SK-N-SH (cell line): ENCODE data around the gene ABCD2. TPM values are rescaled to one million over a fixed set of nuclear protein-coding genes. Genes with fewer than 3 reads are reported as not detected.

Experiments
- CTCF ChIA-PET: fragments of 300-600, 350-600 bp; formaldehyde crosslinking; extraction: SDS; loops from one replicate; lab custom pipeline; 2021; lab: Yijun Ruan, JAX
- POLR2A ChIA-PET: fragments of 350-600 bp; sonication (Branson Sonifier 250); formaldehyde crosslinking; extraction: SDS; loops from one replicate; lab custom pipeline; 2020; ENCODE audit warnings: antibody characterized with exemption, inconsistent platforms; lab: Yijun Ruan, JAX
- DNase-seq: peaks from one replicate; pipeline ENCODE4 v3.0.0; 2012
- H2AFZ ChIP-seq: fragments of 200-600 bp; sonication (generic); 2 replicates; pipeline ENCODE4 v1.8.1; 2016; ENCODE audit warnings: antibody characterized with exemption, mild to moderate bottlenecking, low read depth
- H3F3A ChIP-seq: fragments of 200-600 bp; sonication (generic); replicated peaks from 2 replicates; pipeline ENCODE3; 2016; ENCODE audit warnings: antibody characterized with exemption, mild to moderate bottlenecking; ENCODE audit not compliant: insufficient read depth
- H3K27ac ChIP-seq, 2 experiments: fragments of 200-500 bp in 1 of 2; fragments of 200-600 bp in 1 of 2; sonication (Bioruptor generic) in 1 of 2; sonication (generic), shearing (Covaris generic) in 1 of 2; 2 replicates each; pipeline versions ENCODE4 v1.5.1 to v1.6.1; 2014 to 2016; ENCODE audit warnings: low read depth in 2 of 2, inconsistent platforms in 1 of 2, low read length in 1 of 2, mild to moderate bottlenecking in 1 of 2, mixed read lengths in 1 of 2
- H3K27me3 ChIP-seq: fragments of 200-600 bp; sonication (generic), shearing (Covaris generic); 2 replicates; pipeline ENCODE4 v1.6.1; 2016; ENCODE audit warnings: mixed run types; ENCODE audit not compliant: insufficient read depth
- H3K36me3 ChIP-seq, 2 experiments: fragments of 200-500 bp in 1 of 2; fragments of 200-600 bp in 1 of 2; sonication (Bioruptor generic) in 1 of 2; sonication (generic) in 1 of 2; replicated peaks in 1 of 2; 2 replicates each; pipeline versions ENCODE3 to v1.5.1; 2014 to 2016; ENCODE audit warnings: low read length in 1 of 2, mild to moderate bottlenecking in 1 of 2; ENCODE audit not compliant: insufficient read depth in 2 of 2, control insufficient read depth in 1 of 2
- H3K4me1 ChIP-seq, 2 experiments: fragments of 200-500 bp in 1 of 2; fragments of 200-600 bp in 1 of 2; sonication (Bioruptor generic) in 1 of 2; sonication (generic), shearing (Covaris generic) in 1 of 2; 2 replicates each; pipeline versions ENCODE4 v1.5.1 to v1.6.1; 2014 to 2016; ENCODE audit warnings: low read depth in 1 of 2, low read length in 1 of 2, mixed run types in 1 of 2; ENCODE audit not compliant: insufficient read depth in 2 of 2, control insufficient read depth in 1 of 2
- H3K4me2 ChIP-seq: fragments of 200-600 bp; sonication (generic), shearing (Covaris generic); 2 replicates; pipeline ENCODE4 v1.6.1; 2017; ENCODE audit warnings: mixed run types
- H3K4me3 ChIP-seq, 2 experiments: fragments of 200-500 bp in 1 of 2; fragments of 200-600 bp in 1 of 2; sonication (Bioruptor generic) in 1 of 2; sonication (generic), shearing (Covaris generic) in 1 of 2; 2 replicates each; pipeline versions ENCODE4 v1.5.1 to v1.8.1; 2014 to 2016; ENCODE audit warnings: low read depth in 2 of 2, inconsistent platforms in 1 of 2, low read length in 1 of 2, mild to moderate bottlenecking in 1 of 2, mixed read lengths in 1 of 2, moderate library complexity in 1 of 2
- H3K79me2 ChIP-seq: fragments of 200-600 bp; sonication (generic); 2 replicates; pipeline ENCODE4 v1.8.1; 2017; ENCODE audit warnings: mild to moderate bottlenecking; ENCODE audit not compliant: insufficient read depth
- H3K9ac ChIP-seq: fragments of 200-600 bp; sonication (generic); 2 replicates; pipeline ENCODE4 v1.6.1; 2017; ENCODE audit warnings: mixed run types
- H3K9me2 ChIP-seq: fragments of 200-600 bp; sonication (generic); 2 replicates; pipeline ENCODE4 v1.6.1; 2017; ENCODE audit warnings: mixed run types
- H3K9me3 ChIP-seq: fragments of 200-600 bp; sonication (generic); 2 replicates; pipeline ENCODE4 v1.6.1; 2017; ENCODE audit warnings: mixed run types, mild to moderate bottlenecking, moderate library complexity
- H4K20me1 ChIP-seq: fragments of 200-600 bp; sonication (generic); 2 replicates; pipeline ENCODE4 v1.6.1; 2017; ENCODE audit warnings: mild to moderate bottlenecking, mixed run types; ENCODE audit not compliant: insufficient read depth
- ELF1 ChIP-seq: IDR thresholded peaks from 2 replicates; pipeline ENCODE4 v1.4.0; 2012
- GABPA ChIP-seq: IDR thresholded peaks from 2 replicates; pipeline ENCODE4 v1.4.0; 2012; ENCODE audit warnings: low read depth, mild to moderate bottlenecking
- MEF2A ChIP-seq: IDR thresholded peaks from 2 replicates; pipeline ENCODE4 v1.4.0; 2012; ENCODE audit warnings: low read depth, borderline replicate concordance
- NFIC ChIP-seq: IDR thresholded peaks from 2 replicates; pipeline ENCODE4 v1.4.0; 2012; ENCODE audit warnings: borderline replicate concordance
- NRF1 ChIP-seq: IDR thresholded peaks from 2 replicates; pipeline ENCODE4 v1.6.1; 2012; ENCODE audit warnings: low read depth, mild to moderate bottlenecking, low read length
- RAD21 ChIP-seq: IDR thresholded peaks from 2 replicates; pipeline ENCODE4 v1.6.1; 2012; ENCODE audit warnings: mild to moderate bottlenecking, low read length
- RCOR1 ChIP-seq: fragments of 150-350 bp; IDR thresholded peaks from 2 replicates; pipeline ENCODE4 v1.6.1; 2017; ENCODE audit warnings: antibody characterized with exemption, low read length
- RFX5 ChIP-seq: IDR thresholded peaks from 2 replicates; pipeline ENCODE4 v1.6.1; 2012; ENCODE audit warnings: mild to moderate bottlenecking, improper control_type of control experiment, low read length
- SIN3A ChIP-seq: IDR thresholded peaks from 2 replicates; pipeline ENCODE4 v1.6.1; 2012; ENCODE audit warnings: low read depth, mild to moderate bottlenecking, low read length, moderate library complexity, borderline replicate concordance
- TCF12 ChIP-seq: IDR thresholded peaks from 2 replicates; pipeline ENCODE4 v1.4.0; 2012
- YY1 ChIP-seq: IDR thresholded peaks from 2 replicates; pipeline ENCODE4 v1.4.0; 2012; ENCODE audit warnings: low read depth, mild to moderate bottlenecking
- WGBS: methylation state at CpG from one replicate; pipeline ENCODE4 v1.1.6; 2017; ENCODE audit warnings: low lambda C conversion rate; 5-methylcytosine and 5-hydroxymethylcytosine counted together
- polyA plus RNA-seq, 3 experiments: library from polyadenylated mRNA; depleted of rRNA; stranded (reverse); fragments of >200 nt; gene quantifications; 2 replicates each; pipeline ENCODE4 v1.2.3, GENCODE V29; 2012
- TF ChIP-seq, protein P1 (sequence below): IDR thresholded peaks from 2 replicates; pipeline ENCODE4 v1.4.0; 2012; ENCODE audit warnings: low read depth
- TF ChIP-seq, protein P2 (sequence below): IDR thresholded peaks from 2 replicates; pipeline ENCODE4 v1.6.1; 2012; ENCODE audit warnings: mild to moderate bottlenecking, low read depth, low read length, moderate library complexity

Gene ABCD2
- polyA plus RNA-seq, 1 of the 3 experiments (the other 2 are of a cell fraction) = 0.02 TPM

DNA sequence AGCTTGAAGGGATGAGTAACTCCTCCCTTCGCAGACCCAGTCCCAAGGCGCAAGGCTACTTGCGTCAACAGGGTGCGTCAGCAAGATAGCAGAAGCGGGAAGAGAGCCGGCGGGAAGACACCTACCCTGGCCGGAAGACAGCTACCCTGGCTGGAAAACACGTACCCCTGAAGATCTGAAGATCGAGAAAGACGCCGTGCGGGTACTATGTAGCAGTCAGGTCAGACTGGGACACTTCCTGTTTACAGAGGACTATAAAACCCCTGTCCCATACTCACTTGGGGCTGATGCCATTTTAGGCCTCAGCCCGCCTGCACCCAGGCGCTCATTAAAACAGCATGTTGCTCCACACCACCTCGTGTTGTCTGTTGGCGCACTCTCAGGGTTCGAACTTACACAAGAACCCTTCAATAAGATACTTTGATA is 80.9 kb downstream of the ABCD2 start:
- ChIA-PET POLR2A (no interaction called here), CTCF (interaction anchor here (1.5 kb wide), 1 partner anchor 214 kb away, joined by 3 read pairs; no protein-coding TSS in a partner anchor)
- no peaks in the 10 kb centered on the region for H4K20me1 ChIP-seq
- no peaks in the 10 kb centered on the region for H3F3A ChIP-seq
- WGBS = 88% methylated on average over 18 of the region's 18 CpGs
- no peaks in the 10 kb centered on the region for H3K9me3 ChIP-seq
- no peaks in the 10 kb centered on the region for H3K36me3 ChIP-seq
- no peak overlapping the region for H3K9ac ChIP-seq
- no peaks in the 10 kb centered on the region for H3K9me2 ChIP-seq
- no peak overlapping the region for H2AFZ ChIP-seq
- H3K27ac ChIP-seq = no peak overlapping the region
- no peak overlapping the region for H3K4me3 ChIP-seq
- H3K79me2 ChIP-seq = no peaks in the 10 kb centered on the region
- H3K27me3 ChIP-seq = no peaks in the 10 kb centered on the region
- TF ChIP-seq ELF1 (no peak), RCOR1 (no peak), MEF2A (no peak), SIN3A (no peak), NRF1 (no peak), RAD21 (no peak), RFX5 (no peak), YY1 (no peak), TCF12 (no peak), NFIC (no peak)
- TF ChIP-seq, protein P1, sequence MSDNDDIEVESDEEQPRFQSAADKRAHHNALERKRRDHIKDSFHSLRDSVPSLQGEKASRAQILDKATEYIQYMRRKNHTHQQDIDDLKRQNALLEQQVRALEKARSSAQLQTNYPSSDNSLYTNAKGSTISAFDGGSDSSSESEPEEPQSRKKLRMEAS = no peak
- TF ChIP-seq, protein P2, sequence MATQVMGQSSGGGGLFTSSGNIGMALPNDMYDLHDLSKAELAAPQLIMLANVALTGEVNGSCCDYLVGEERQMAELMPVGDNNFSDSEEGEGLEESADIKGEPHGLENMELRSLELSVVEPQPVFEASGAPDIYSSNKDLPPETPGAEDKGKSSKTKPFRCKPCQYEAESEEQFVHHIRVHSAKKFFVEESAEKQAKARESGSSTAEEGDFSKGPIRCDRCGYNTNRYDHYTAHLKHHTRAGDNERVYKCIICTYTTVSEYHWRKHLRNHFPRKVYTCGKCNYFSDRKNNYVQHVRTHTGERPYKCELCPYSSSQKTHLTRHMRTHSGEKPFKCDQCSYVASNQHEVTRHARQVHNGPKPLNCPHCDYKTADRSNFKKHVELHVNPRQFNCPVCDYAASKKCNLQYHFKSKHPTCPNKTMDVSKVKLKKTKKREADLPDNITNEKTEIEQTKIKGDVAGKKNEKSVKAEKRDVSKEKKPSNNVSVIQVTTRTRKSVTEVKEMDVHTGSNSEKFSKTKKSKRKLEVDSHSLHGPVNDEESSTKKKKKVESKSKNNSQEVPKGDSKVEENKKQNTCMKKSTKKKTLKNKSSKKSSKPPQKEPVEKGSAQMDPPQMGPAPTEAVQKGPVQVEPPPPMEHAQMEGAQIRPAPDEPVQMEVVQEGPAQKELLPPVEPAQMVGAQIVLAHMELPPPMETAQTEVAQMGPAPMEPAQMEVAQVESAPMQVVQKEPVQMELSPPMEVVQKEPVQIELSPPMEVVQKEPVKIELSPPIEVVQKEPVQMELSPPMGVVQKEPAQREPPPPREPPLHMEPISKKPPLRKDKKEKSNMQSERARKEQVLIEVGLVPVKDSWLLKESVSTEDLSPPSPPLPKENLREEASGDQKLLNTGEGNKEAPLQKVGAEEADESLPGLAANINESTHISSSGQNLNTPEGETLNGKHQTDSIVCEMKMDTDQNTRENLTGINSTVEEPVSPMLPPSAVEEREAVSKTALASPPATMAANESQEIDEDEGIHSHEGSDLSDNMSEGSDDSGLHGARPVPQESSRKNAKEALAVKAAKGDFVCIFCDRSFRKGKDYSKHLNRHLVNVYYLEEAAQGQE = no peak
- DNase-seq = no peak
- no peak overlapping the region for H3K4me2 ChIP-seq
- peaks cover 0 to 3% of the 10 kb centered on the region in 2 experiments; a peak in 1 of 4 replicates for H3K4me1 ChIP-seq

DNA sequence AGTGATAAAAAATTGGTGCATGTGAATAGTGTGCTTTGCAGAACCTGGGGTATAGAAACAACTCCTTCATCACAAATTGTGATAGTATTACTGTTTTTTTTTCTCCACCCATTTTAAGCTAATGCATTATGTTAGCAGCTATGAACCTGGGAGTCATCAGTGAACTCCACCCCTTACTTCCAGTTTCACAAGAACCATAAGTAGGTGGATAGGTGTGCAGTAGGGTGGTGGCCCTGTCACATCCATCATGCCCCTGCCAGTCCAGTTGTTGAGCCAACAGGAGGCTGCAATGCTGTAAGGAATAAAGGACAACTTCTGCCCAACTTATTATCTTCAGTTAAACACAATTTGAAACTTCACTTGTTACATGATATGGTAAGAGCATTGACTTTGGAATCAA is 85.7 kb downstream of the ABCD2 start:
- no peak overlapping the region for H3K9ac ChIP-seq
- TF ChIP-seq GABPA = no peak

More for the DNA sequence above, 85.7 kb downstream of the ABCD2 start:
- CTCF ChIA-PET = interaction anchor here (0.6 to 1.5 kb wide), 4 partner anchors 11 to 51 kb away, joined by 3 to 6 read pairs (median 4); no protein-coding TSS in a partner anchor
- H3K4me2 ChIP-seq = no peak overlapping the region
- no peaks in the 10 kb centered on the region for H3K4me1 ChIP-seq
- POLR2A ChIA-PET = no interaction called here
- H3F3A ChIP-seq = no peaks in the 10 kb centered on the region
- H3K36me3 ChIP-seq = no peaks in the 10 kb centered on the region
- no peak for DNase-seq
- no peak overlapping the region for H3K4me3 ChIP-seq
- H2AFZ ChIP-seq = no peak overlapping the region
- no peaks in the 10 kb centered on the region for H3K9me2 ChIP-seq
- H4K20me1 ChIP-seq = no peaks in the 10 kb centered on the region
- no peaks in the 10 kb centered on the region for H3K27me3 ChIP-seq
- H3K27ac ChIP-seq = no peak overlapping the region
- no peaks in the 10 kb centered on the region for H3K9me3 ChIP-seq
- no peaks in the 10 kb centered on the region for H3K79me2 ChIP-seq
